Stimulated activated CD8-positive, alpha-beta memory T cell treated with anti-CD3 and anti-CD28 coated beads, Interleukin-7, amount 100 ng/mL, for 48 hours (primary cell): ENCODE data around the gene PEX13.
A peak's percentile ranks its signal among the peaks of the same experiment; 100 is the strongest.

Source experiments
- DNase-seq, 2 donors: peaks; one replicate each; pipeline ENCODE4 v3.0.0-alpha.2; 2020; ENCODE audit warnings: low read depth in 1 of 2; ENCODE audit errors: extremely low read depth in 1 of 2

Gene PEX13

DNA sequence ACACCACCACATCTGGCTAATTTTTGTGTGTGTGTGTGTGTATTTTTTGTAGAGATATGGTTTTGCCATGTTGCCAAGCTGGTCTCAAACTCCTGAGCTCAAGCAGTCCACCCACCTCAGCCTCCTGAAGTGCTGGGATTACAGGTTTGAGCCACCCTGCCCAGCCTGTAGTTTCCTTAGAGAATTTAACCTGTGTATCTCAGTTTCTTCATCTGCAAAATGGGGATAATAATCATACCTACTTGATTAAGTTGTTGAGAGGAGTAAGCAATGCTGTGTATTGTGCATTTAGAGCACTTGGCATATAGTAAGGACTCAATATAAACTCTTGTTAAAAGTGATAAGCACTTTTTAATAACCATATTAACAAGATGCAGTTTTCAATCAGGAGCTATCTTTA, 41.9 kb downstream of the PEX13 start:
- no peak for DNase-seq

DNA sequence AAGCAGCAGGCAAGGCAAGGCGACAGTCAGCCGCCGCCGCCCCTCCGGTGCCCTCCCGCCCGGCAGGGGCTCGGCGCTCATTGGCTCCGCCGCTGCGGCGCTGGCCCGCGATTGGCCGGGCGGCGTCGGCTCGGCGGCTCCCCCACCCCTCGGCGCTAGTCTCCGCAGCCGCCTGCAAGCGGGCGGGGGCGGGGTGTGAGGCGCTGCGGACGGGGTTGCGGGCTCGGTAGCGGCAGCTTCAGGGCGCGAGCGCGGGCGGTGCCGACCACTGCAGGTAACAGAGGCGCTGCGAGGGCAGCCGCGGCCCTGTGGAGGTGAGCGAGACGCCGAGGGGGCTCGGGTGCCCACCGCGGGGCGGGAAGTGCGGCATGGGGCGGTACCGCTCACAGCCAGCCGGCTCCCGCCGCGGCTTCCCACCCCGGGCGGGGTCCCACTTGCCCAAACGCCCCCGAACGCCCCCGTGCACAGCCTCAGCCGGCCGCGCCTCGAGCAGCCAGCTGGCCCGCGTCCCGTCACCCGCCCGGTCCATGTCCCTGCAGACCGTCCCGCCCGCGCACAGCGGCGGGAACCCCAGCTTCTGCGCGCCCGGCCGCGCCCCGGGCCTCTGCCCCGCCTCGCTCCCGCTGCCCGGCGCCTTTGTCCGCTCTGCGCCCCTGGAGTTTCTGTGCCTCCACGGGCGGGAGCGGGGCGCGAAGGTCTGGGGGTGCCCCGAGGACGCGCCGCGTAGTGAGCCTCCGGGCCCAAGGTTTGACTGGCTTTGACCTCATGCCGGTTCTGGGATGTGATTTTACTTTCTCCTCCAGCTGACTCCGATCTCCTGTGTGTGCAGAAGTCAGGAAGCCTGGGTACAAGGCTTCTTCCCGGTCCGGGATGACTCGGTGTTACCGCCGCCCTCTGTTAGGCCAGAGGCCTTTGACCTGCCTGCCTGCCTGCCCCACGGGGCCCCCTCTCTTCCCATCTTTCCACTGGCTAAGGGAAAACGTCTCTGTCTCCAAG, 48.5 kb downstream of the PEX13 start, which contains the start of gene SANBR:
TSS of gene SANBR (plus strand) at position 158 of the 996 bp plus-strand sequence. CDS start 4,480 bp downstream, outside the sequence.
- DNase-seq: peak; percentile 61 to 72

DNA sequence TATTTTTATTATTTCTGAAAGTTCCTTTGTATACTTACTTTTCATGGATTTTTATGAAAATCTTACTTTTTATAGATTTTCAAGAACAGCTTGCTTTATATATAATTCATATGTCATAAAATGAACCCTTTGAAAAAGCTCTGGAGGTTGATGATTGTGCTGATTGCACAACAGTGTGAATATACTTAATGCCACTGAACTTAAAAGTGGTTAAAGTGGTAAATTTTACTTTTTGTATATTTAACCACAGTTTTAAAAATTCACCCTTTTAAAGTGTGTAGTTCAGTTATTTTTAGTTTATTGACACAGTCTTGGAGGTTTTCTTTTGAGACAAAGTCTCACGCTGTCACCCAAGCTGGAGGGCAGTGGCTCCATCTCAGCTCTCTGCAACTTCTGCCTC, 56.6 kb downstream of the PEX13 start:
- no peak for DNase-seq

DNA sequence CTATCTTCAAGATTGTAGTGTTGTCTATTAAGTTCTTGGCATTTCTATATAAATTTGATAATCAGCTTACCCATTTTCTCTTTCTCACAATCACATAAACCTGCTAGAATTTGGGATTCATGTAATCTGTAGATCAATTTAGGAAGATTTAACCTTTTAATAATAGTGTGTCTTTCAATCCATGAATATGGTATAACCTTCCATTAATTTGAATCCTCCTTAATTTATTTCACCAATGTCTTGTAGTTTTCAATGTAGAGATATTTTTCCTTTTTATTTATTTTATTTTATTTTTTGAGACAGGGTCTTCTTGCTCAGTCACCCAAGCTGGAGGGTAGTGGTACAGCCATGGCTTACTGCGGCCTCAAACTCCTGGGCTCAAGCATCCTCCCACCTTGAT, 68.4 kb downstream of the PEX13 start:
- DNase-seq: no peak

DNA sequence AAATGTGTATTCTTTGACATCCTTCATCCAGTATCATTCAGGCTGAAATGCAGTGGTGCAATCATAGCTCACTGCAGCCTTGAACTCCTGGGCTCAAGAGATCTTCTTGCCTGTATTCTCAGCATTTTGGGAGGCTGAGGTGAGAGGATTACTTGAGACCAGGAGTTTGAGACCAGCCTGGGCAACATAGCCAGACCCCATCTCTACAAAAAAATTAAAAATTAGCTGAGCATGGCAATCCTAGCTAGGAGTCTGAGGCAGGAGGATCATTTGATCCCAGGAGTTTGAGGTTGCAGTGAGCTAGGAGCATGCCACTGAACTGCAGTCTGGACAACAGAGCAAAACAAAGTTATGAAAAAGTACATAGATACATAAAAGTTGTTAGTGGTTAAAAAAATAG, 72.3 kb downstream of the PEX13 start:
- no peak for DNase-seq

DNA sequence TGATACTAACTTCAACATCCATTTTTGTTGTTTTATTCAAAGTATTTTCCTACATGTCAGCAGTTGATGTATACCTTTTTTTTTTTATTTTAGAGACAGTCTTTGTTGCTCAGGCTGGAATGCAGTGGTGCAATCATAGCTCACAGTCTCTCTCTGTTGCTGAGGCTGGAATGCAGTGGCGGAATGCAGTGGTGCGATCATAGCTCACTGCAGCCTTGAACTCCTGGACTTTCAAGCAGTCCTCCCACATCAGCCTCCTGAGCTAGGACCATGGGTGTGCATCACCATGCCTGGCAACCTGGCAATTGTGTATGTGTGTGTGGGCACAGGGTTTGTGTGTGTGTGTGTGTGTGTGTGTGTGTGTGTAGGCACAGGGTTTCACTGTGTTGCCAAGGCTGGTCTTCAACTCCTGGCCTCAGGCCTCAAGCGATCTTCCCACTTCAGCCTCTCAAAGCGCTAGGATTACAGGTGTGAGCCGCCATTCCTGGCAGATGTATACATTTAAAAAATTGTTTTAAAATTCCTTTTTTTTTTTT, 72.9 kb downstream of the PEX13 start:
- DNase-seq: no peak

DNA sequence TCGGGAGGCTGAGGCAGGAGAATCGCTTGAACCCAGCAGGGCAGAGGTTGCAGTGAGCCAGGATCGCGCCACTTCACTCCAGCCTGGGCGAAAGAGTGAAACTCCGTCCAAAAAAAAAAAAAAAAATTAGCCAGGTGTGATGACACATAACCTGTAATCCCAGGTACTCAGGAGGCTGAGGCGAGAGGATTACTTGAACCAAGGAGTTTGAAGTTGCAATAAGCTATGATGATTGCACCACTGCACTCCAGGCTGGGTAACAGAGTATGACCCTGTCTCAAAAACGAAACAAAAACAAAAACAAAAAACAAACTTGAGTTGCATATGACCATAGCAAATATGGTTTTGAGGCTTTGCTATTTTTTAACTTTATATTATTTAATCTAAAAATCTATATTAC, 74.0 kb downstream of the PEX13 start:
- no peak for DNase-seq

DNA sequence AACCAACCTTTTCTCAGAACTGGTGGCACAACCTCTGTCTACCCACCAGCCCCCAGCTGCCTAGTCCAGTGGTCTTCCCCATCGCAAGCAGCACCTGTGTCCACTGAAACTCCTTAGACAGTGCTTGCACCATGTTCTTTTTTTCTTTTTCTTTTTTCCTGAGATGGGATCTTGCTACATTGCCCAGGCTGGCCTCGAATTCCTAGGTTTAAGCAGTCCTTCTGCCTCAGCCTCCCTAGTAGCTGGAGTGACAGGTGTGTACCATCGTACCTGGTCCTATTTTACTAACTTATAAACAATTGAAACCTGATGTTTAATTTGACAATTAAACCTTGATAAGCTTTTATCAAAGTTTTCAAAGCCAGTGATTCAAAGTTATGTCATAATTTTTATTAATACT, 78.9 kb downstream of the PEX13 start:
- DNase-seq: no peak

DNA sequence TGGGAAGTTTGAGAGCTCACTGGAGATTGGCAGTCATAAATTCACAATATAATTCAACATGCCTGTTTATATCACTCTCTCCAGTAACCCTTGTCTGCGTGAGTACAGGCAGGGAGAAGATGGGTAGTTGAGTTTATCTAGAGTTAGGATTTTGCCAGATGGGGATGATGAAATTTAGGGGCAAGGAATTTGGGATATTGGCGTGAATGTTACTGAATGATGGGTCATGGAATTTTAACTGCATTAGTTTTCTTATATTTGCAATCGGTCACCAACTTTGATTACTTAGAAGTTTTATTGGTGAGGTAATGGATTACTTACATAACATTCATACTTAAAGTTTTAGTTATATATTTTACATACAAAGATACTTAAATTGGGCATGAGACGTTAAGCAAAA, 83.3 kb downstream of the PEX13 start:
- DNase-seq: no peak
